Measurements from ENCODE around the gene MTAP. TPM values are rescaled to one million over a fixed set of nuclear protein-coding genes. Genes with fewer than 3 reads are reported as not detected.

MTAP gene
- total RNA-seq, 1 experiment from 2014 or later: 326 TPM

DNA sequence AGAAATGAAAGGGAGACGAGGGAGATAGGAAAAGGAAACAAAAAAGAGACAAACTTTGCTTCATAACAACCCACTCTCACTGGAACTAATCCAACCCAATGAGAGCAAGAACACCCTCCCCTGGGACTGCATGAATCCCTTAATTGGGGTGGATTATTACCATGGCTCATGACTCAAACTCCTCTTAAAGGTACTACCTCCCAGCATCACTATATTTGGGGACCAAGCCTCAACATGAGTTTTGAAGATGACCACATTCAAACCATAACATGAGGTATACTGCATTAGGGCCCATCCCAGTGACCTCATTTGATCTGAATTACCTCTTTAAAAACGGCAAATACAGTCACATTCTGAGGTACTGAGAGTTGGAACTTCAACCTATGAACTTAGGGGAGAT lies 8.0 kb downstream of the MTAP start:
- peaks cover 40% of the 10 kb centered on the region for H4K20me1 ChIP-seq (ENCODE audit: insufficient read depth)
- H3K9me2 ChIP-seq (ENCODE audit: insufficient read depth): no peaks in the 10 kb centered on the region
- H3K4me2 ChIP-seq (ENCODE audit: low read length): no peak overlapping the region
- no peak overlapping the region for H3K9ac ChIP-seq (ENCODE audit: low read length)
- peaks cover 61 to 82% of the 10 kb centered on the region in 2 experiments for H3K36me3 ChIP-seq (ENCODE audit: control insufficient read depth in 1 of 2, insufficient read depth in 2 of 2, low read length in 2 of 2)
- peaks cover 100% of the 10 kb centered on the region for H3K79me2 ChIP-seq (ENCODE audit: insufficient read depth, low read length)
- POLR2A ChIA-PET: no interaction called here
- RAD21 ChIA-PET (ENCODE audit: low non-redundant PET in 1 of 2, low total read pairs in 2 of 2, uncharacterized antibody in 2 of 2, unreplicated experiment in 2 of 2): no interaction called here
- H3K27me3 ChIP-seq (ENCODE audit: insufficient read depth, low read length): no peaks in the 10 kb centered on the region
- no peaks in the 10 kb centered on the region for H3K9me3 ChIP-seq (ENCODE audit: control insufficient read depth in 1 of 2, insufficient read depth in 1 of 2, low read depth in 1 of 2, low read length in 2 of 2)
- ATAC-seq: no peak
- BruUV-seq (replicated peaks): no TSS peak
- CTCF ChIA-PET: interaction anchor here (1.4 to 1.5 kb wide), 2 partner anchors 228 to 428 kb away, joined by 3 read pairs; no protein-coding TSS in a partner anchor
- peaks cover 20 to 59% of the 10 kb centered on the region in 2 experiments for H3K4me1 ChIP-seq (ENCODE audit: control insufficient read depth in 1 of 2, insufficient read depth in 2 of 2, low read length in 2 of 2)
- H2AFZ ChIP-seq (ENCODE audit: low read depth, low read length, poor library complexity, severe bottlenecking): no peak overlapping the region
- TF ChIP-seq, protein P1, sequence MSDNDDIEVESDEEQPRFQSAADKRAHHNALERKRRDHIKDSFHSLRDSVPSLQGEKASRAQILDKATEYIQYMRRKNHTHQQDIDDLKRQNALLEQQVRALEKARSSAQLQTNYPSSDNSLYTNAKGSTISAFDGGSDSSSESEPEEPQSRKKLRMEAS (IDR thresholded peaks at IDR 0.05): no peak
- TF ChIP-seq SRF (IDR thresholded peaks at IDR 0.05; ENCODE audit: low read depth) (no peak), CEBPB (IDR thresholded peaks at IDR 0.05; ENCODE audit: low read depth) (no peak), EZH2 (IDR thresholded peaks at IDR 0.05) (no peak), RAD21 (IDR thresholded peaks at IDR 0.05; ENCODE audit: low read depth) (no peak), POLR2AphosphoS5 (IDR thresholded peaks at IDR 0.05; ENCODE audit: low read depth, low read length) (no peak), FOSL1 (IDR thresholded peaks at IDR 0.05; ENCODE audit: low read depth) (no peak), EGR1 (IDR thresholded peaks at IDR 0.05; ENCODE audit: low read depth) (no peak), SIN3A (IDR thresholded peaks at IDR 0.05; ENCODE audit: low read depth) (no peak), TCF7L2 (IDR thresholded peaks at IDR 0.05; ENCODE audit: borderline replicate concordance, extremely low read depth, insufficient read depth, insufficient read length) (no peak), CBX3 (IDR thresholded peaks at IDR 0.05; ENCODE audit: low read depth) (no peak), JUND (IDR thresholded peaks at IDR 0.05) (no peak), YY1 (IDR thresholded peaks at IDR 0.05; ENCODE audit: extremely low read depth, insufficient replicate concordance, low read depth, low read length) (no peak), SP1 (IDR thresholded peaks at IDR 0.05; ENCODE audit: low read depth) (no peak), ZFX (IDR thresholded peaks at IDR 0.05) (no peak), ELF1 (IDR thresholded peaks at IDR 0.05; ENCODE audit: borderline replicate concordance, low read depth) (no peak)
- TF ChIP-seq, protein P2, sequence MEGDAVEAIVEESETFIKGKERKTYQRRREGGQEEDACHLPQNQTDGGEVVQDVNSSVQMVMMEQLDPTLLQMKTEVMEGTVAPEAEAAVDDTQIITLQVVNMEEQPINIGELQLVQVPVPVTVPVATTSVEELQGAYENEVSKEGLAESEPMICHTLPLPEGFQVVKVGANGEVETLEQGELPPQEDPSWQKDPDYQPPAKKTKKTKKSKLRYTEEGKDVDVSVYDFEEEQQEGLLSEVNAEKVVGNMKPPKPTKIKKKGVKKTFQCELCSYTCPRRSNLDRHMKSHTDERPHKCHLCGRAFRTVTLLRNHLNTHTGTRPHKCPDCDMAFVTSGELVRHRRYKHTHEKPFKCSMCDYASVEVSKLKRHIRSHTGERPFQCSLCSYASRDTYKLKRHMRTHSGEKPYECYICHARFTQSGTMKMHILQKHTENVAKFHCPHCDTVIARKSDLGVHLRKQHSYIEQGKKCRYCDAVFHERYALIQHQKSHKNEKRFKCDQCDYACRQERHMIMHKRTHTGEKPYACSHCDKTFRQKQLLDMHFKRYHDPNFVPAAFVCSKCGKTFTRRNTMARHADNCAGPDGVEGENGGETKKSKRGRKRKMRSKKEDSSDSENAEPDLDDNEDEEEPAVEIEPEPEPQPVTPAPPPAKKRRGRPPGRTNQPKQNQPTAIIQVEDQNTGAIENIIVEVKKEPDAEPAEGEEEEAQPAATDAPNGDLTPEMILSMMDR (IDR thresholded peaks at IDR 0.05 in 2 of 3, conservative IDR thresholded peaks at IDR 0.05 in 1 of 3; ENCODE audit: borderline replicate concordance in 1 of 3, insufficient read depth in 1 of 3, low read depth in 2 of 3, low read length in 2 of 3): no peak
- TF ChIP-seq, protein P3, sequence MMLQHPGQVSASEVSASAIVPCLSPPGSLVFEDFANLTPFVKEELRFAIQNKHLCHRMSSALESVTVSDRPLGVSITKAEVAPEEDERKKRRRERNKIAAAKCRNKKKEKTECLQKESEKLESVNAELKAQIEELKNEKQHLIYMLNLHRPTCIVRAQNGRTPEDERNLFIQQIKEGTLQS (IDR thresholded peaks at IDR 0.05): no peak
- no peak for DNase-seq (ENCODE audit: low read depth, low spot score)
- intact Hi-C loops (cut with micrococcal nuclease): loop anchor here (5.0 kb wide), 2 partner anchors 407 to 497 kb away; no protein-coding TSS in a partner anchor
- peak overlapping the region; percentile 35 for H3K27ac ChIP-seq (ENCODE audit: low read depth, low read length)
- no peak overlapping the region for H3K4me3 ChIP-seq (replicated peaks in 1 of 2; ENCODE audit: low read depth in 1 of 2, low read length in 2 of 2)

Data from HCT116 (cell line).